Measurements from ENCODE around the gene NFYC. TPM values are rescaled to one million over a fixed set of nuclear protein-coding genes. Genes with fewer than 3 reads are reported as not detected.

NFYC gene
- total RNA-seq, 1 donor from 2014 or later, result 38.0 TPM

DNA sequence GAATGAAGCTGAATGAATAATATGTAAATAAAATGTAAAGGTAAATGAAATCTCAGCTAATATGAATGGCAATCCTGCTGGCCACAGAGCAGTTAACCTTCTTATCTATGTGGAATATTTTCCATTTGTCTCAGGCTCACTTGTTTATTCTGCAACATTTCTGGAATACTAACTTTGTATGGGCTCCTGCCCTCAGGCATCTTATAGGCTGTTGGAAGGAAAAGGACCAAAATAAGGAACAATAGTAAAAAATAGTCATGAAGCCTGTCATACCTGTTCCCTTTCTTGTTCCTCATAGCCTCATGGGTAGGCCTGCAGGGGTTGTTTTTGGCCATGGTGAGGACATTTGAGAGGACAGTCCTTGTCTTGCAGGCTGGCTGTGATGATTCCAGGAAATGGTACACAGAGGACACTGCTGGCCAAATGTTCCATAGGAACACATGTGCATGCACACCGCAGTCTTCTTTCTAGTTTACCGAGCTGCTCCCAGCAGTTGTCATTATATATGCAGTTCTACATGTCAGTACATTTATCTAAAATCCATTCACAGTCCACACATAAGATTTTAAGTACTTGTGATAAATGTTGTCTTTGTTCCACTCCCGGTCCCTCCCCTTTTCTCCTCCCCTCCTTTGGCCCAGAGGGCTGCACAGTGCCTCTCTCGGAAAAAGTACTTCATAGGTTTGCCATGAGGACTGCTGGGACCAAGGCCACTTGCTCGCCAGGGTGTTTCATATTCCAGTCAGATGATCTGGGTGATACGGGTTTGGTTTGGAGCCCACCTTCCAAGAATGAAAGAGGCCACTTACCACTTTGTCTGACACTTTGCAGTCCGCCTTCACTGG lies 76.9 kb downstream of the NFYC start:
- Histone ChIP-seq H3K4me3 (no peak overlapping the region), H3K27ac (no peak overlapping the region), H4K20me1 (ENCODE audit: low read depth) (peaks cover 11% of the 10 kb centered on the region), H3K27me3 (no peaks in the 10 kb centered on the region), H3K36me3 (no peaks in the 10 kb centered on the region), H3K4me2 (no peak overlapping the region), H3K9me3 (ENCODE audit: low read depth) (no peaks in the 10 kb centered on the region), H3F3A (ENCODE audit: low read depth) (peaks cover 16% of the 10 kb centered on the region), H3K9ac (no peak overlapping the region), H3K79me2 (ENCODE audit: low read depth) (no peaks in the 10 kb centered on the region), H3K4me1 (no peaks in the 10 kb centered on the region), H2AFZ (replicated peaks) (no peak overlapping the region)
- DNase-seq (ENCODE audit: low spot score), result no peak
- Mint-ChIP-seq H3K4me1 (peaks cover 7% of the 10 kb centered on the region), H3K4me3 (no peak overlapping the region), H3K27me3 (ENCODE audit: insufficient read depth, low read depth) (peaks cover 3% of the 10 kb centered on the region), H3K27ac (no peak overlapping the region), H3K36me3 (peaks cover 44% of the 10 kb centered on the region), H3K9me3 (no peaks in the 10 kb centered on the region)
- TF ChIP-seq EZH2phosphoT487 (IDR thresholded peaks at IDR 0.05), result no peak
- no peak for TF ChIP-seq EZH2 (IDR thresholded peaks at IDR 0.05)
- no peak for TF ChIP-seq CTCF (IDR thresholded peaks at IDR 0.05)

GRCh38 chr1:40769815-40770214 lies 78.3 kb downstream of the NFYC start:
- Histone ChIP-seq H3F3A (ENCODE audit: low read depth) (peaks cover 23% of the 10 kb centered on the region), H3K27me3 (no peaks in the 10 kb centered on the region), H3K4me3 (no peak overlapping the region), H2AFZ (replicated peaks) (no peak overlapping the region), H3K4me2 (no peak overlapping the region), H4K20me1 (ENCODE audit: low read depth) (peaks cover 11% of the 10 kb centered on the region), H3K27ac (no peak overlapping the region), H3K36me3 (no peaks in the 10 kb centered on the region), H3K9me3 (ENCODE audit: low read depth) (no peaks in the 10 kb centered on the region), H3K79me2 (ENCODE audit: low read depth) (no peaks in the 10 kb centered on the region), H3K4me1 (no peaks in the 10 kb centered on the region), H3K9ac (no peak overlapping the region)
- Mint-ChIP-seq H3K9me3 (no peaks in the 10 kb centered on the region), H3K27me3 (ENCODE audit: insufficient read depth, low read depth) (peaks cover 2% of the 10 kb centered on the region), H3K36me3 (peaks cover 42% of the 10 kb centered on the region), H3K27ac (no peak overlapping the region), H3K4me3 (no peak overlapping the region), H3K4me1 (peaks cover 7% of the 10 kb centered on the region)
- no peak for TF ChIP-seq EZH2 (IDR thresholded peaks at IDR 0.05)
- no peak for TF ChIP-seq EZH2phosphoT487 (IDR thresholded peaks at IDR 0.05)
- TF ChIP-seq CTCF (IDR thresholded peaks at IDR 0.05), result no peak
- DNase-seq (ENCODE audit: low spot score), result no peak

DNA sequence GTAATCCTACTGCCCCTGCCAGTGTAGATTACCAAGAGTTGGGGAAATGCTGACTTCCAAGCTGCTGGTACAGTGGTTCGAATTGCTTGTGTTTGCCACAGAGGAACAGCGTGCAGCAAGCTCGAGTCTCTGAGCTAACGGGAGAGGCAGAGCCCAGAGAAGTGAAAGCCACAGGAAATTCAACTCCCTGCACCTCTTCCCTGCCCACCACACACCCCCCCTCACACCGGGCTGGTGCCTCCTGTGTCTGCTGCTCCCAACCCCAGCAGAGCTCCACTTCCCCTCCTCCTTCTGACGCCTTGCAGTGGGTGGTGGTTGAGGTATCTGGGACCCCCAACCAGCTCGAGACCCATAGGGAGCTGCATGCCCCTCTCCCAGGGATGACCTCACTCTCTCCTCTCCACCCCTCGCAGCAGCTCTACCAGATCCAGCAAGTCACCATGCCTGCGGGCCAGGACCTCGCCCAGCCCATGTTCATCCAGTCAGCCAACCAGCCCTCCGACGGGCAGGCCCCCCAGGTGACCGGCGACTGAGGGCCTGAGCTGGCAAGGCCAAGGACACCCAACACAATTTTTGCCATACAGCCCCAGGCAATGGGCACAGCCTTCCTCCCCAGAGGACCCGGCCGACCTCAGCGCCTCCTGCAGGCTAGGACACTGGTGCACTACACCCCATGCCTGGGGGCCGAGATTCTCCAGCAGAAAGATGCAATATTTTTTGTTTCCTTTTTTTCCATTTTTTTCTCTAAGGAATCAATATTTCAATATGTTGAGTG lies 79.0 kb downstream of the NFYC start:
- Mint-ChIP-seq H3K27me3 (ENCODE audit: insufficient read depth, low read depth) (no peaks in the 10 kb centered on the region), H3K4me3 (no peak overlapping the region), H3K4me1 (peaks cover 3% of the 10 kb centered on the region), H3K9me3 (no peaks in the 10 kb centered on the region), H3K36me3 (peaks cover 48% of the 10 kb centered on the region), H3K27ac (no peak overlapping the region)
- Histone ChIP-seq H4K20me1 (ENCODE audit: low read depth) (peaks cover 11% of the 10 kb centered on the region), H3K9me3 (ENCODE audit: low read depth) (no peaks in the 10 kb centered on the region), H3K27me3 (no peaks in the 10 kb centered on the region), H3K9ac (no peak overlapping the region), H3K4me2 (no peak overlapping the region), H3F3A (ENCODE audit: low read depth) (peaks cover 23% of the 10 kb centered on the region), H3K27ac (no peak overlapping the region), H3K4me3 (no peak overlapping the region), H3K36me3 (no peaks in the 10 kb centered on the region), H3K79me2 (ENCODE audit: low read depth) (no peaks in the 10 kb centered on the region), H2AFZ (replicated peaks) (no peak overlapping the region), H3K4me1 (no peaks in the 10 kb centered on the region)
- TF ChIP-seq EZH2 (IDR thresholded peaks at IDR 0.05), result no peak
- TF ChIP-seq CTCF (IDR thresholded peaks at IDR 0.05), result no peak
- TF ChIP-seq EZH2phosphoT487 (IDR thresholded peaks at IDR 0.05), result no peak
- DNase-seq (ENCODE audit: low spot score), result no peak
